HepG2 (cell line): Measurements from ENCODE around the gene SHISA7. TPM values are rescaled to one million over a fixed set of nuclear protein-coding genes. Genes with fewer than 3 reads are reported as not detected.
A peak's percentile ranks its signal among the peaks of the same experiment; 100 is the strongest.

Source experiments
- ATAC-seq: fragments of 200-7000 bp; cut with Tn5 transposase; 3 replicates; pipeline ENCODE4 v1.9.1; 2020; ENCODE audit warnings: mild to moderate bottlenecking, moderate library complexity
- BruUV-seq: library from RNA; stranded (reverse); fragments of 400-500 nt; replicated peaks from 2 replicates; lab custom pipeline; 2021; lab: Mats Ljungman, UMichigan
- CTCF ChIA-PET: fragments of 300-600 bp; formaldehyde crosslinking; extraction: SDS; loops from one replicate; lab custom pipeline; 2021; ENCODE audit warnings: low total read pairs, inconsistent platforms, low intra/inter-chr PET ratio; lab: Yijun Ruan, JAX
- POLR2A ChIA-PET: fragments of 350-600 bp; sonication (Branson Sonifier 250); formaldehyde crosslinking; loops from one replicate; lab custom pipeline; 2020; ENCODE audit warnings: antibody characterized with exemption, inconsistent platforms; lab: Yijun Ruan, JAX
- DNase-seq: peaks from one replicate; pipeline ENCODE4 v3.0.0-alpha.2; 2015; ENCODE audit warnings: low spot score
- FAIRE-seq: peaks from 3 replicates; lab custom pipeline; 2011; peaks lifted over from hg19 to GRCh38; lab: Jason Lieb, UNC
- H2AFZ ChIP-seq: one replicate; pipeline ENCODE4 v1.6.1; 2011; ENCODE audit warnings: low read length, inconsistent platforms
- H3K27ac ChIP-seq: fragments of 300-600 bp; 3 replicates; pipeline ENCODE4 v1.8.0; 2011; ENCODE audit warnings: mixed run types, mild to moderate bottlenecking, mixed read lengths, low read length, inconsistent platforms; ENCODE audit not compliant: insufficient read depth; ENCODE audit errors: extremely low read length
- H3K27me3 ChIP-seq, 2 experiments: fragments of 200-600 bp in 1 of 2; 2 replicates in 1 of 2; 3 replicates in 1 of 2; pipeline versions ENCODE4 v1.6.0 to v1.8.0; 2011; ENCODE audit warnings: low read length in 2 of 2, mild to moderate bottlenecking in 2 of 2, moderate library complexity in 2 of 2, inconsistent platforms in 1 of 2; ENCODE audit not compliant: insufficient read depth in 2 of 2, control insufficient read depth in 1 of 2
- H3K36me3 ChIP-seq, 2 experiments: fragments of 200-600 bp in 1 of 2; replicated peaks in 1 of 2; 2 replicates in 1 of 2; 3 replicates in 1 of 2; pipeline versions ENCODE4 v1.5.1 to v1.8.0; 2011; ENCODE audit warnings: low read length in 2 of 2, inconsistent platforms in 1 of 2; ENCODE audit not compliant: insufficient read depth in 2 of 2, control insufficient read depth in 1 of 2
- H3K4me1 ChIP-seq: 2 replicates; pipeline ENCODE4 v1.5.1; 2012; ENCODE audit warnings: low read length, inconsistent platforms; ENCODE audit not compliant: insufficient read depth
- H3K4me2 ChIP-seq: 2 replicates; pipeline ENCODE4 v1.6.0; 2011; ENCODE audit warnings: low read depth, low read length, inconsistent platforms
- H3K4me3 ChIP-seq, 3 experiments: fragments of 200-600 bp in 1 of 3; sonication (generic), shearing (Covaris generic) in 1 of 3; replicated peaks in 1 of 3; 2 replicates each; pipeline ENCODE4 v1.5.1; 2011 to 2016; ENCODE audit warnings: low read length in 3 of 3, inconsistent platforms in 2 of 3, low read depth in 2 of 3, mild to moderate bottlenecking in 2 of 3, control low read depth in 1 of 3, mixed read lengths in 1 of 3; ENCODE audit not compliant: insufficient read depth in 1 of 3
- H3K79me2 ChIP-seq: one replicate; pipeline ENCODE4 v1.6.1; 2011; ENCODE audit warnings: low read length, inconsistent platforms; ENCODE audit not compliant: insufficient read depth
- H3K9ac ChIP-seq: 2 replicates; pipeline ENCODE4 v1.6.0; 2011; ENCODE audit warnings: mild to moderate bottlenecking, low read depth, low read length, inconsistent platforms; ENCODE audit not compliant: insufficient read depth
- H3K9me3 ChIP-seq: 2 replicates; pipeline ENCODE4 v1.5.1; 2012; ENCODE audit warnings: mild to moderate bottlenecking, low read length
- H4K20me1 ChIP-seq: 2 replicates; pipeline ENCODE4 v1.6.0; 2011; ENCODE audit warnings: inconsistent platforms, mild to moderate bottlenecking, low read length, moderate library complexity; ENCODE audit not compliant: insufficient read depth
- CBFB ChIP-seq: sonication (generic); formaldehyde crosslinking; IDR thresholded peaks from 2 replicates; pipeline ENCODE4 v1.4.0; 2020; ENCODE audit warnings: missing genetic modification reagents
- HMGXB4 ChIP-seq, 2 experiments: sonication (generic) in 1 of 2; formaldehyde crosslinking in 1 of 2; IDR thresholded peaks; 2 replicates each; pipeline versions ENCODE4 v1.4.0 to v1.6.1; 2018 to 2020; ENCODE audit warnings: missing genetic modification reagents in 2 of 2, borderline replicate concordance in 1 of 2, low read depth in 1 of 2, mild to moderate bottlenecking in 1 of 2, missing biosample characterization in 1 of 2
- KDM6A ChIP-seq: IDR thresholded peaks from 2 replicates; pipeline ENCODE4 v1.6.1; 2016; ENCODE audit warnings: low read depth
- KLF16 ChIP-seq, 2 experiments: sonication (generic) in 1 of 2; formaldehyde crosslinking in 1 of 2; IDR thresholded peaks; 2 replicates each; pipeline versions ENCODE4 v1.6.1 to v1.8.0; 2016 to 2023; ENCODE audit warnings: missing genetic modification reagents in 2 of 2, missing compliant biosample characterization in 1 of 2
- MIER3 ChIP-seq: IDR thresholded peaks from 2 replicates; pipeline ENCODE4 v1.6.1; 2016; ENCODE audit warnings: missing compliant biosample characterization, borderline replicate concordance
- NFYC ChIP-seq: IDR thresholded peaks from 2 replicates; pipeline ENCODE4 v1.6.1; 2016; ENCODE audit warnings: missing genetic modification reagents, missing compliant biosample characterization
- RBFOX2 ChIP-seq: fragments of 200-400 bp; formaldehyde crosslinking; IDR thresholded peaks from 2 replicates; pipeline ENCODE4 v1.6.1; 2017; ENCODE audit warnings: low read depth, mild to moderate bottlenecking, low read length
- RBM39 ChIP-seq: fragments of 200-400 bp; formaldehyde crosslinking; IDR thresholded peaks from one replicate; pipeline ENCODE4 v1.6.1; 2018; ENCODE audit warnings: antibody characterized with exemption, mild to moderate bottlenecking, low read depth, low read length; ENCODE audit not compliant: poor library complexity, severe bottlenecking
- RNF2 ChIP-seq: fragments of 450-650 bp; conservative IDR thresholded peaks from 2 replicates; pipeline ENCODE4 v1.6.1; 2016; ENCODE audit warnings: low read depth
- ZFP41 ChIP-seq: sonication (generic); formaldehyde crosslinking; IDR thresholded peaks from 2 replicates; pipeline ENCODE4 v1.4.0; 2020; ENCODE audit warnings: mild to moderate bottlenecking, missing genetic modification reagents, borderline replicate concordance
- ZNF333 ChIP-seq: sonication (generic); formaldehyde crosslinking; IDR thresholded peaks from 2 replicates; pipeline ENCODE4 v1.4.0; 2020; ENCODE audit warnings: mild to moderate bottlenecking, missing genetic modification reagents, borderline replicate concordance
- ZNF460 ChIP-seq: sonication (generic); formaldehyde crosslinking; IDR thresholded peaks from 2 replicates; pipeline ENCODE4 v1.5.1; 2020; ENCODE audit warnings: missing genetic modification reagents, mild to moderate bottlenecking, borderline replicate concordance
- WGBS: methylation state at CpG from one replicate; pipeline ENCODE4 v1.1.6; 2017; ENCODE audit warnings: low lambda C conversion rate; 5-methylcytosine and 5-hydroxymethylcytosine counted together
- in situ Hi-C: cut with HindIII; loops from 2 replicates; pipeline ENCODE4 v1.10.0; 2017; ENCODE audit warnings: low pct_unique_long_range_greater_than_20kb; ENCODE audit not compliant: extremely low pct_ligation_motif_present
- intact Hi-C: fragments of 100-400 bp; cut with micrococcal nuclease; formaldehyde crosslinking; loops from one replicate; pipeline ENCODE4 v1.10.0; 2022; ENCODE audit not compliant: unreplicated experiment
- polyA plus RNA-seq, 8 experiments: library from polyadenylated mRNA; depleted of rRNA in 3 of 8; stranded (reverse) in 7 of 8; unstranded in 1 of 8; fragments of >200 nt; fragmentation: Illumina TruSeq in 4 of 8; extraction: Trizol in 4 of 8; gene quantifications; 2 replicates each; pipeline versions ENCODE4 v1.2.1 to v1.2.3, GENCODE V29; 2011 to 2016; ENCODE audit warnings: low read depth in 4 of 8, missing spikeins in 1 of 8, mixed read lengths in 1 of 8; ENCODE audit not compliant: insufficient read depth in 1 of 8
- total RNA-seq, 5 experiments: library from RNA; depleted of rRNA; stranded (reverse); fragments of >200 nt; fragmentation: Illumina TruSeq; extraction: Trizol; gene quantifications; 2 replicates each; pipeline ENCODE4 v1.2.3, GENCODE V29; 2016; ENCODE audit warnings: low read depth in 1 of 5

The SHISA7 gene
- total and polyA plus RNA-seq, 2 of the 13 experiments (the other 11 are each of a cell fraction or from before 2014, with no cell fraction given) = not detected

DNA sequence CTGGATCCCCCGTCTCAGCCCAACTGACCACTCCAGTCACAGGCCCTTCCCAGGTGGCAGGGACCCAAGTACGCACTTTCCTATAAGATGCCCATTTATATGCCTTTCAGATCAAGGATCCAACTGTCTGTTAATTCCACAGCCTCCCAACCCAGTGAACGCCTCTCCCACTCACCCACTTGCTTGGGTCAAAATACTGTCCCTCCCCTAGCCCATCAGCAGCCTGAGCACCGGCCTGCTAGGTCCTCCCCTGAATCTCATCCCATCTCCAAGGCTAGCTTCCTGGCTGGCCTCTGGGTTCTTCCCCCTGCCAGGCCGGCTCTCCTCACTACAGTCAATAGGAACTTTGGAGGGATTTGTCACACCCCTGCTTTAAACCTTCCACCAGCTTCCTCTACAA, 37.5 kb downstream of the SHISA7 start:
- DNase-seq (no peak), FAIRE-seq (no peak), ATAC-seq (no peak)
- Histone ChIP-seq H3K79me2 (peaks cover 16% of the 10 kb centered on the region), H3K4me2 (peak overlapping the region; percentile 13; the same call in 1 of the 2 replicates), H3K9ac (no peak overlapping the region), H3K9me3 (no peaks in the 10 kb centered on the region), H3K27me3 (peaks cover 0 to 3% of the 10 kb centered on the region in 2 experiments; a peak in 1 of 5 replicates), H3K27ac (no peak overlapping the region), H3K4me1 (peaks cover 26% of the 10 kb centered on the region), H2AFZ (no peak overlapping the region), H3K36me3 (peaks cover 9 to 26% of the 10 kb centered on the region in 2 experiments; a peak in 4 of 5 replicates), H4K20me1 (no peaks in the 10 kb centered on the region), H3K4me3 (no peak overlapping the region; a peak in 1 of 6 replicates)
- POLR2A ChIA-PET = interaction anchor here (1.5 to 2.9 kb wide), 3 partner anchors 15 to 67 kb away, joined by 6 to 62 read pairs (median 11); partner anchors contain the start of genes KMT5C and RPL28
- CTCF ChIA-PET = no interaction called here
- TF ChIP-seq MIER3 (CRISPR knock-in tag) = no peak
- no peak for TF ChIP-seq KLF16 (CRISPR knock-in tag; IDR thresholded peaks at IDR 0.05)
- TF ChIP-seq KDM6A = no peak
- no peak for TF ChIP-seq CBFB (CRISPR knock-in tag)
- TF ChIP-seq RBM39 = no peak
- in situ Hi-C loops = loop anchor here (5.0 kb wide), 1 partner anchor 258 kb away; the partner anchor contains the start of gene TNNT1
- intact Hi-C loops = no loop called here
- BruUV-seq = no TSS peak
- 92% methylated on average over 5 of the region's 5 CpGs for WGBS

DNA sequence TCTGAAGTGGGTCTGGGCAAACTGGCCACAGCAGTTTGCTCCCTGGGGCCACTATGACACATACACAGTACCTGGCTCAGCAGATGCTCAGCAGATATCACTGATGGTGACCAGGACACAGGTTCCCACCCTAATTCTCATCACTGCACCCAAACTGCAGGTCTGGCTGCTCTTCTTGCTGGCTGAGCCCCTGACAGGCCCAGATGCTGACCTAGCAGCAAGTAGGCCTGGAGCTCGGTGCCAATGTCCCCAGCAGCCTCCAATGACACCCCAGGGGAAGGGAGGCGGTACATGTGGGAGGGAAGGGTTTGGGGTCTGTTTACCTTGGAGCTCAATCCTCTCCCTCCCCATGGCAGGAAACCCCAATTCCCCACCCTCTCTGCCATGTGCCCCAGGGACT, 40.6 kb downstream of the SHISA7 start:
- intact Hi-C loops = no loop called here
- in situ Hi-C loops = no loop called here
- no peak for TF ChIP-seq ZNF460 (CRISPR knock-in tag)
- TF ChIP-seq RBFOX2 = 0 out of 2 replicates have a peak, but pooled peaks have one; percentile 24
- no peak for TF ChIP-seq RNF2
- no peak for TF ChIP-seq HMGXB4 (CRISPR knock-in tag; IDR thresholded peaks at IDR 0.05; ENCODE audit: borderline replicate concordance in 1 of 2, low read depth in 1 of 2)
- TF ChIP-seq ZNF333 (CRISPR knock-in tag) = no peak
- TF ChIP-seq NFYC (CRISPR knock-in tag) = no peak
- TF ChIP-seq ZFP41 = no peak
- TF ChIP-seq, all 625 proteins: peak for 1
- Histone ChIP-seq H3K4me3 (no peak overlapping the region), H3K4me2 (no peak overlapping the region), H3K4me1 (peaks cover 16% of the 10 kb centered on the region), H3K79me2 (peaks cover 16% of the 10 kb centered on the region), H3K27ac (no peak overlapping the region), H3K27me3 (no peaks in the 10 kb centered on the region), H3K36me3 (peaks cover 9 to 26% of the 10 kb centered on the region in 2 experiments; a peak in 4 of 5 replicates), H4K20me1 (no peaks in the 10 kb centered on the region), H3K9me3 (no peaks in the 10 kb centered on the region), H2AFZ (no peak overlapping the region), H3K9ac (no peak overlapping the region)
- CTCF ChIA-PET = no interaction called here
- BruUV-seq = no TSS peak
- DNase-seq (no peak), FAIRE-seq (no peak), ATAC-seq (no peak)
- 89% methylated on average over 1 of the region's 2 CpGs for WGBS
- POLR2A ChIA-PET = no interaction called here
